HG03064 (cell line): ENCODE data around the gene FGF2.
"Not testable (repeated sequence)": the region's sequence is repeated elsewhere in the genome, so short reads cannot be mapped to it uniquely, and the experiment has no call there.

Source experiments
- ATAC-seq: cut with Tn5 transposase; IDR thresholded peaks from one replicate; pipeline ENCODE4 v1.9.1; 2021; ENCODE audit warnings: low read depth; ENCODE audit not compliant: unreplicated experiment

FGF2 gene

DNA sequence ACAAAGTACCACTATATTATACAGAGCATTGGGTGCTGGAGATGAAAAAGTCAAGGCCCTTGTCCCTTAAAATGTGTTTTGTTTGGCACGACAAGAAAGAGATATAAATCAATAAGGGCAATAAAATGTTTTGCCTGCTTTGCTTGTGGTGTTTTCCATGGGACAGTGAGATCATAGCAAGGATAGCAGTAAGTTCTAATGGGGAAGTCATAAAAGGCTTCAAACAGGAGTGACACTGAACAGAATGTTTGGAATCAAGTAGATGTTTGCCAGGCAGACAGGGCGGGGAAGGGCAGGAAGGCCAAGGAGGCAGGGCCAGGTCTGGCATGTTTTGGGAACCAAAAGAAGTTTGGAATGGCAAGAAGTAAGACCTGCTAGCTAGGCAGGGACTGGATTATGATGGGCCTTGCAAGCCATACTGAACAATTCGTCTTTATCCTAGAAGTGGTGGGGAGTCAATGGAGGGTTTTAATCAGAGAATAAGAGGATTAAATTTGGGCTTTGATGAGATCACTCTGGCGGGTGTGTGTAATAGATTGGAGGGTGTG is 16.4 kb downstream of the FGF2 start:
- no peak for ATAC-seq

DNA sequence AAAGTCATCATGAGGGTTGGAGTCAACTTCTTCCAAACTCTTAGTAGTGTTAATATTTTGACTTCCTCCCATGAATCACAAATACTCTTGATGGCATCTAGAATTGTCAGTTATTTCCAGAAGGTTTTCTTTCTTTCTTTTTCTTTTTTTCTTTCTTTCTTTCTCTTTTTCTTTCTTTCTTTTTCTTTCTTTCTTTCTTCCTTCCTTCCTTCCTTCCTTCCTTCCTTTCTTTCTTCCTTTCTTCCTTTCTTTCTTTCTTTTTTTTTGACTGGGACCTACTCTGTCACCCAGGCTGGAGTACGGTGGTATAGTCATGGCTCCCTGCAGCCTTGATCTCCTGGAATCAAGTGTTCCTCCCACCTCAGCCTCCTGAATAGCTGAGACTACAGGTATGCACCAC is 17.8 kb downstream of the FGF2 start:
- ATAC-seq = not testable (repeated sequence)

DNA sequence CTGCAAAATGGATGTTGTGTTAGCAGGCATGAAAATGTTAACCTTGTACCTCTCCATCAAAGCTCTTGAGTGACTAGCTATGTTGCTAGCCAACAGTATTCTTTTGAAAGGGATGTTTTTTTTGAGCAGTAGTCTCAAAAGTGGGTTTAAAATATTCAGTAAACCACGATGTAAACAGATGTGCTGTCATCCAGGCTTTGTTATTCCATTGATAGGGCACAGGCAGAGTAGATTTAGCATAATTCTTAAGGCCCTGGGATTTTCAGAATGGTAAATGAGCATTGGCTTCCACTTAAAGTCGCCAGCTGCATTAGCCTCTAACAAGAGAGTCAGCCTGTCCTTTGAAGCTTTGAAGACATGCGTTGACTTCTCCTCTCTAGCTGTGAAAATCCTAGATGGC is 18.4 kb downstream of the FGF2 start:
- ATAC-seq = no peak

DNA sequence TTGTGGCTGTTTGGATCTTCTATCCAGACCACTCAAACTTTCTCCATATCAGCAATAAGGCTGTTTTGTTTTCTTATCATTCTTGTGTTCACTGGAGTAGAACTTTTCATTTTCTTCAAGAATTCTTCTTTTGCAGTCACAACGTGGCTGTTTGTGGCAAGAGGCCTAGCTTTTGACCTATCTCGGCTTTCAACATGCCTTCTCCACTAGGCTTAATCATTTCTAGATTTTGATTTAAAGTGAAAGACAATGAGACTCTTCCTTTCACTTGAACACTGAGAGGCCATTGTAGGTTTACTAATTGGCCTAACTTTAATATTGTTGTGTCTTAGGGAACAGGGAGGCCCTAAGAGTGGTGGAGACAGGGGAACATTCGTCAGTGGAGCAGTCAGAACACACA is 19.1 kb downstream of the FGF2 start:
- ATAC-seq = no peak

DNA sequence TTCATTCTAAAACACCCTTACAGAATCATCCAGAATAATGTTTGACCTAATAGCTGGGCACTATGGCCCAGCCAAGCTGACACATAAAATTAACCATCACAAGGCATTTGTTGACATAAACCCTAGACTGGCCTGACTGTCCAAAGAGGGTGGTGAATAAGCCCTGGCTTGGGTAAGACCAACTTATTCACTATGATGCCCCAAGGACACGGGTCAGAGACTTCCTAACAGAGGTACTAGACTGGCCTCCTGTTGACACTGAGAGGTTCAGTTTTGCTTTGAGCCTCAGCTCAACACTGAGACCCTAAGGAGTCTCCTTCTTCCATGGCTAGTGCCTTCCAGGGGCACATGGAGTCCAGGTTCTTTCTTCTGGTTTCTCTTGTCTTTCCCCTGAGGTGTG is 21.3 kb downstream of the FGF2 start:
- no peak for ATAC-seq

DNA sequence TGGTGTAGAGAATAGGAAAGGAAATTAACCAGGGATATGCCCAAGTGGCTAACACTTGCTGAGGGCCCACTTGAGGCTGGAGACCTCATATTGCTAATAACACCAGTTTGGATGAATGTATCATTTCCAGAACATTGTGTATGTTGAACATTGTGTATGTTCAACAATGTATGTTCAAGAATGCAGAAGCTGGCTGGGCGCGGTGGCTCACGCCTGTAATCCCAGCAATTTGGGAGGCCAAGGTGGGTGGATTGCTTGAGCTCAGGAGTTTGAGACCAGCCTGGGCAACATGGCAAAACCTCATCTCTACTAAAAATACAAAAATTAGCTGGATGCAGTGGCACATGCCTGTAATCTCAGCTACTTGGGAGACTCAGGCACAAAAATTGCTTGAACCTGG is 23.2 kb downstream of the FGF2 start:
- not testable (repeated sequence) for ATAC-seq

DNA sequence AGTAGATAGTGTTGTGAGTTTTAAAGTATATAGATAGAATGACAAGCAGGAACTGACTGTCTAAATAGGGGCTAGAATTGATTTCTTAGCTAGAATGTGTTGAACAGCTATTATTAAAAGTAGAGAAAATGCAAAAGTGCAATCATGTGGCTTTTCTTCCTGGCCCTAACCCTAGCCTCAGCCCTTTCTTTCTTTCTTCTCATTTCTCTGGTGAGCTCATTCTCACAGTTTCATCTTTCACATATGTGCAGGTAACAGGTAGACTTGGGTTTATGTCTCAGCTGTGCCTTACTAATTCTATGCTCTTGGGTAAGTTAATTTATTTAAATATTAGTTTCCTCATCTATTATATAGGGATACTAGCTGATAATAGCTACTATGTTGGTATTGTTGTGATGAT is 24.9 kb downstream of the FGF2 start:
- no peak for ATAC-seq

DNA sequence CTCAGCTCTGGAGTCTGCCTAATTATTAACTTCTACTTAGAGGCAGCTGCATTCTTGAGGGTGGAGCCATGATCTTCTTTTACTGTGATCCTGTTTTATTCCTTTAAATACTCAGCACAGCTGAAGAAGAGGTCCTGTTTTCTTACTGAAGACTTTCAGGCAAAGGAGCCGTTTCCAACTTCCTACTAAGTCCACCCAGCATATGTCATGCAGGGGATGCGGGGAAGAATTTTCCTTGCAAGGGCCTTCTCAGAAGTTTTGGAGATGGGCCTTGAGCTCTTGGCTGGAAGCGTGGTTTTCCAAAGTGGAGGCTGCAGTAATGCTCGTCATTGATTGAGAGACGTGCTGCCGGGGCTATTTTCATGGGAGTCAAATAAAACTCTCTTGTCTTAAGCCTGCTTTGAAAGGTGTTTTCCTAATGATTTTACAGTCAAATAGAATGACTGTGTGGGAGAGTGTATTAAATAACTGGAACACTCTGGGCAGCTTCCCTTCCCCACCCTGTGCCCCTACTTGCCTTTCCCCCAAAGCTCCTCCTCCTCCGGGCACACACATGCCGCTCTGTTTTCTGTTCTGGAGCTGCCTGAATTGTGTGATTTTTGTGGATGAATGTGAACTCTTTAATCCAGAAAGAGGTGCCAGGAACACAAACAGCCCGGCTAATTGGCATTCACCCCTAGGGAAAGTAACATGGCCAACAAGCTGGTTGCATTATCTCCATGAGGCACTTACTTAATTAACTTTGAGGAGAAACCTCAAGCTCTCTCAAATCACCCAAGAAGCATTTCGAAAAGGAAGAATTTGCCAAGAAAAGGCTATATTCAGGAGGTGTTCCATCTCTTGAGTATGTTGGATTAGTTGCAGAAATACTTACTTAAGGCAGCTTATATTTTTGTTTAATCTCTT is 28.1 kb downstream of the FGF2 start:
- ATAC-seq = no peak

DNA sequence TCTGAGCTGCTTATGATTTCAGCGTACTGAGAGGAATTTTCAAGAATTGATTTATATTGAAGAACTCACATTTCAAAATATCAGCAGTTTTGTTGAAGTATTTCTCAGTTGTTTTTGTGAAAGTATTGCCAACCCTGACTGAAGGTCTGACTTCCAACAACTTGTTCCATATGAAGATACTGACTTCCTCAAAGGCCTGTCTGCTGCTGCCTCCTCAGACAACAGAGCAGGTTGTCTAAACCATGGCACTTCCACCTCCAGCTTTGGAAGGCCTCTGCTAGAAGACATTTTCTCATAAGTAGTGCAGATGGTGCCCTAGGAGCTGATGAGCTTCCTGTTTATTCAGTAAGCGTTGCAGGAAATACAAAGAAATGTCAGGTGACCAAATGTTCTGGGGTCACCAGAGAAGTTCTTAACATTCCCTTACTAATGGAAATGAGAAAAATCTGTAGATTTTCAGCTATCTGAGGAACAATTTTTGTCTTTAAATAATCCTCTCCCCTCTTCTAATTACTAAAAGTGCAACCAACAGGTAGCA is 28.8 kb downstream of the FGF2 start:
- no peak for ATAC-seq

DNA sequence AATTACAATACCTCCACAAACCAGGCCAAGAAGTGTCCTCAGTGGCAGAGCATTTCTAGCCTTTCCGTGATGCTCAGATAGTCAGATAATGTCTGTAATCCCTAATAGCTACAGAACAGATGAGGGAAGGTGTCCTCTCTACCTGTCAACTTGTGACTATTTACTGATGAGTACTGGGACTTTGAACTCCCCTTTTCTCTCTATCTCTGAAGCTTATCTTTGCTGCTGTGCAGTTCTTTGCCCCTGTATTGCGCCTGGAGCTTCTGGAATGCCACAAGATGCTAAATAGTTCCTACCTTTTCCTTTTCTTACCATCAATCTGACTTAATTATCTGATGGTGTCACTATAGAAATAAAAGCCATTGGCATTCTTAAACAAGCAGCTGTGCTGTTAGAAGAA is 30.5 kb downstream of the FGF2 start:
- no peak for ATAC-seq

DNA sequence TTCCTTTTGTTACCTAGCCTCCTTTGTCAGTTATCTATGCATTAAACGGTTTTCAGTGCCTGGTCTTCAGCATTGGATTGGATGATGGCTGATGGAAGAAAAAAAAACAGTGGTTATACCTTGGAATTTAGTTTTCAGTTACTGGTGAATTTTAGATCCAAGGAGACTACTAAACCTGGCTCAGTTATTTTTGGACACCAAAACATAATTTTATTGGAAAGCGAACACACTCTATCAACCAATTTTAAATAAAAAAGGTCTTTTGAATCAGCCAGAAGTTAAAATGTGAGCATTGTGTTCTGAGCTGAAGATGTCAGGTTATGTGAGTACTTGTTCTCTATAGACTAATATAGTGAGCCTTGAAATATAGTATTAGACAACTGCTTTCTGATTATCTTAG is 32.1 kb downstream of the FGF2 start:
- ATAC-seq = no peak

DNA sequence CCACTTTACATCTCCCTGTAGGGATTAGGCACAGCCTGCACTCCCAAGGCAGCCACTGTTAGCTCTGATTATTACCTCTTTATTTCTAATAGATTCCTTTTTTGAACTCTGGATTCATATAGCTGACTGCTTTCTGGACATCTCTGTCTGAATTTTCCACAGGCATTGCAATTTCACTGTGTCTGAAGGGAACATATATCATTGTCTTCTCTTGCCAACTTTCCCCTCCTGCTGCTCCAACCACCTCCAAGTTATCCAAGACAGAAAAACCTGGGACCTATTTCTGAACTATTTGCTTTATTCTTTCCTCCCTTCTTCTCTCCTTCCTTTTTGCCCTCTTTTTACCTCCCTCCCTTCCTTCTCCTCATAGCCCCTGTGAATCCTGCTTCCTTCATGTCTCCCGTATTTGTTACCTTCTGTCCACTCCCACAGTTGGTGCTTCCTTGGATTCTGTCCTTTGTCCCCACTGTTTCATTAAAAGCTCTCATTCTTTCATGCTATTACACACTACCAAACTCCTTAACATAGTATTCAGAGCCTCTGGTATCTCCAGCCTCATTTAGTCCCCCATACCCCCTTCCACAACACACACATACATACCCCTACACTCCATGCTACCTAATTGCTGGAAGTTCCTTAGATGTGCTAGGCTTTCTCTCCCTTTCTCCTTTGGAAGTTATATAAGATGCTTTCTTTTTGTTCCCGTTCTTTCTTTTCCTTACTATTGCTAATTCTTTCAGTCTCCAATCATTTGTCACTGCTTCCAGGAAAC is 34.7 kb downstream of the FGF2 start:
- ATAC-seq = no peak

DNA sequence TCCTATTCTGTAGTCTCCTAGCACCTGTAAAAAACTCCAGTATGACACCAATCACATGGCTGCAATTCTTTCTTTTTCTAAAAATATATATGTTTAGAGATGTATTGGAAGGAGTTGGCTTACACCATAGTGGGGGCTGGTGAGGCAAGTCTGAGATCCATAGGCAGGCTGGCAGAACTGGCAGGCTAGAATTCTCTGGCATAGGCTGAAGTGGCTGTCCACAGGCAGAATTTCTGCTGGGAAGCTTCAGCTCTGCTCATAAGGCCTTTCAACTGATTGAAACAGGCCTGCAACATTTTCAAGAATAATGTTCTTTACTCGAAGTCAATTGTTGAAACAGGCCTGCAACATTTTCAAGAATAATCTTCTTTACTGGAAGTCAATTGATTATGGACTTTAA is 37.0 kb downstream of the FGF2 start:
- ATAC-seq = no peak

DNA sequence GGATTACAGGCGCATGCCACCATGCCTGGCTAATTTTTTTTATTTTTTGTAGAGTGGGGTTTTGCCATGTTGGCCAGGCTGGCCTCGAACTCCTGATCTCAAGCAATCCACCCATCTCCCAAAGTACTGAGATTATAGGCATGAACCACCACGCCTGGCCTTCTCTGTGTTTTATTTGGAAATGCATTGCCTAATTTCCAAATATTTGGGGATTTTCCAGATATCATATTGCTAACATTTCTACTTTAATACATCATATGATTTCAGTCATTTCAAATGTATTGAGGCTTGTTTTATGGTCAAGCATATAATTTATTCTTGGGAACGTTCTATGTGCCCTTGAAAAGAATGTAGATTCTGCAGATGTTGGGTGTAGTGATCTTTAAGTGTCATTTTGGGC is 38.8 kb downstream of the FGF2 start:
- ATAC-seq = no peak

DNA sequence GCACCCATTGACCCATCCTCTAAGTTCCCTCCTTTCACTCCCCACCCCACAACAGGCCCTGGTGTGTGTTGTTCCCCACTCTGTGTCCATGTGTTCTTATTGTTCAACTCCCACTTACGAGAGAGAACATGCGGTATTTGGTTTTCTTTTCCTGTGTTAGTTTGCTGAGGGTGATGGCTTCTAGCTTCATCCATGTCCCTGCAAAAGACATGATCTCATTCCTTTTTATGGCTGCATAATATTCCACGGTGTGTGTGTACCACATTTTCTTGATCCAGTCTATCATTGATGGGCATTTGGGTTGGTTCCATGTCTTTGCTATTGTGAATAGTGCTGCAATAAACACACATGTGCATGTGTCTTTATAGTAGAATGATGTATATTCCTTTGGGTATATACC is 41.6 kb downstream of the FGF2 start:
- ATAC-seq = not testable (repeated sequence)

DNA sequence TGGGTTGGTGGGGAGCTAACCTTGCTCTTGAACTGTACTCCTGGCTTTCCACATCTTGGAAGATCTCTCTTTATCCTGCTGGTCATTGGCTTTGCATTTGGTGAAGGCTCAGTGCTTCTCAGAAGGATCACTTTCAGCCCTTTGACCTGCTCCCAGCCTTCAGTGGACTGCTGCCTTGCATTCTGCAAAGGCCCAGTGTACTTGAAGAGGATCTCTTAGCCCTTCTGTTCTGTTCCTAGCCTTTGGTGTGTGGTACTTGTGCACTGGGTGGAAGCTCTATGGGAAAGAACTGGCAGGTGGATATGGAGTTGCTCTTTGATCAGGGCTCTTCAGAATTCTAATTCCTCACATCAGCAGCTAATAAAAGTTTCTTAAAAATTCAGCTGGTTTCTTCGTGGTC is 46.5 kb downstream of the FGF2 start:
- ATAC-seq = no peak

DNA sequence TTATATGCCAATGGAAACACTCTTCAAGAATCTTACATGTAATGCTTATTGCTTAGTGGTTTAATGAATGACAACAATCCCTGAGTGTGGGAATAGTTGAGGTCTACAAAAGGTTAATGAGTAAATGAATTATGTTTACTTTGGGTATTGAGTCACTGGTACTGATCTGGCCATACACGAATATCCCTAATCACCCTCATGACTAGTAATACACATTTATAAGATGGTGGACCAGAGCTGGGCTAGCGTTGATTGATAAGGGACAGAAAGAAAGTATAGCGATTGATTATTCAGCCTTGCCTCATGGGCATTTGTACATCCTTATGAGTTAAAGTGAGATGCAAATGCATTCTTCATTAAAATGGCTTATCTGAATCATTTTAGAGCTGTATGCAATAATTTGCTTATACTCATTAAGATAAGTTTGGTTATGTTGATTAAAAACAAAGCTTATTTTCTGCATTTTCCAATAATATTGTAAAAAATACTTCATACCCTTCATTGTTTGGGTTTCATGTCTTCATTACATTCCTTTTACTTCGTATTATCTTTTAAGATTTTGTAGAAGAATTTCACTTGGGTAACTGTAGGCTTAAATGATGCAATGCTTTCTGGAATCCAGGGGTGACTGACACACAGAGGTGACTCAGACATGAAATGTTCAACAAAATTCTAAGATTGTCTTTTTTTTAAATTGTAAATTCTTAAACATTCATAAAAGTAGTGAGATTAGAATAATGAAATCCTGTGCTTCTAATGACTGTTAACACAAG is 47.4 kb downstream of the FGF2 start:
- no peak for ATAC-seq

DNA sequence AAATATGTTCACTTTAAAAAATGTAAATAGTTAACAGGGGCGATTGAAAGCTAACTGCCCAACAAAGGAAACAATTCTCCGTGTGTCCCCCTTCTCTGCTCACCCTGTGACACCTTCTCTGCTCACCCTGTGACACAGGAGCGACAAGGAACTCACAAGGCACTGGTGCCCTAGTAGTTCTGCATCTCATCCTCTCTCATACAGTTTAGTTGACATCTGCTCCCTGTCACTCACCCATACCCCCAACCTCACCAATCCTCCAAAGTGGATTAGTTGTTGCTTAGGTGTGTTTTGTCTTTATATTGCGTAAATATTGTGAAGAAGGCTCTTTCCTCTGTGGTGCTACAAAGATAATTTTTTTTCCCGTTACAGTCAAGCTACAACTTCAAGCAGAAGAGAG is 49.3 kb downstream of the FGF2 start:
- ATAC-seq = no peak

DNA sequence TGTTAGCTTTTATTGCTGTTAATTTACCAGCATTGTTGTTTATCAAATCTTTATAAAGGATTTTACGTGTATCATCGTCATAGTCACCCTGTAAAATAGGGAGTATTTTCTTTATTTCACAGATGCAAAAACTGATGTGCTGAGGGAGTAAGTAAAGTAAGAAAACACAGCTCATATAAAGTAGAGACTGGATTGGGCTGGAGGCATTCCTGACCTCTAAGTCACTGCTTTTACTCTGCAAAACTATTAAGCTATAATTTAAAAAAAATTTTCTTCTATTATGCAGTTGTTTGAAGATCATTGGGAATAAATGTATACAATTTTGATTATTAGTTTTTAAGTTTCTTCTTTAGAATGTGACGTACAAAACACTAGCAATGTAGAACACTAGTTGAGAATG is 49.8 kb downstream of the FGF2 start:
- no peak for ATAC-seq

DNA sequence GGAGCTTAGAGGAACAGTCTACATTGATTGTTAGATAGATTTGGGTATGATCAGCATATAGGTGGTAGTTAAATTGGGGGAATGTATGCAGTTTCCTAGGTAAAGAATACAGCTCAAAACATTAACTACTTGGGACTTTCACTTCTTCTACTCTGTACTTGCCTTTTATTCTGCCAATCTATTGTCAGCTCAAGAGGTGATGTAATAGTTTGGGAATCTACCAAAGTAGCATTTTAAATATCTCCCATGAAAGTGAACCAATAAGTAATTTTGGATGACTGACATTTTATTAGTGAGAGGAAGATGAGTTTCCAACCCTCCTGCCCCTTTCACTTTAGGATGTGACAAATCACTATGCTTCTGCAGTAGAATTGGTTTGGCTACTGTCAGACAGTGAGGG is 52.4 kb downstream of the FGF2 start:
- ATAC-seq = no peak
